Karpas-422 (cell line): Measurements from ENCODE around the gene CTDSPL2. TPM values are rescaled to one million over a fixed set of nuclear protein-coding genes. Genes with fewer than 3 reads are reported as not detected.

Experiments
- DNase-seq: peaks from one replicate; pipeline ENCODE4 v3.0.0-alpha.2; 2015
- H2AFZ ChIP-seq: fragments of 200-600 bp; sonication (generic); 2 replicates; pipeline ENCODE4 v1.6.1; 2014; ENCODE audit warnings: antibody characterized with exemption, low read length, mixed read lengths
- H3K27ac ChIP-seq: fragments of 200-600 bp; sonication (generic); 2 replicates; pipeline ENCODE4 v1.5.1; 2014; ENCODE audit warnings: mild to moderate bottlenecking, low read length, moderate library complexity
- H3K27me3 ChIP-seq: fragments of 200-600 bp; sonication (generic); 2 replicates; pipeline ENCODE4 v1.6.1; 2014; ENCODE audit warnings: low read length, mixed read lengths
- H3K36me3 ChIP-seq: fragments of 200-600 bp; sonication (generic); 2 replicates; pipeline ENCODE4 v1.6.1; 2014; ENCODE audit warnings: low read length, mixed read lengths; ENCODE audit not compliant: insufficient read depth
- H3K4me1 ChIP-seq: fragments of 200-600 bp; sonication (generic); 2 replicates; pipeline ENCODE4 v1.6.1; 2014; ENCODE audit warnings: mild to moderate bottlenecking, low read length, mixed read lengths
- H3K4me2 ChIP-seq: fragments of 200-600 bp; sonication (generic); 2 replicates; pipeline ENCODE4 v1.6.1; 2014; ENCODE audit warnings: low read length, low read depth, mild to moderate bottlenecking; ENCODE audit not compliant: poor library complexity, severe bottlenecking
- H3K4me3 ChIP-seq: fragments of 200-600 bp; sonication (generic); 2 replicates; pipeline ENCODE4 v1.5.1; 2014; ENCODE audit warnings: mild to moderate bottlenecking, antibody characterized with exemption, low read length, mixed read lengths
- H3K79me2 ChIP-seq: fragments of 200-600 bp; sonication (generic); 2 replicates; pipeline ENCODE4 v1.6.1; 2014; ENCODE audit warnings: mild to moderate bottlenecking, low read length, mixed read lengths
- H3K9ac ChIP-seq: fragments of 200-600 bp; sonication (generic); 2 replicates; pipeline ENCODE4 v1.6.0; 2014; ENCODE audit warnings: low read length
- H3K9me2 ChIP-seq: fragments of 200-600 bp; sonication (generic), shearing (Covaris generic); replicated peaks from 2 replicates; pipeline ENCODE4 v1.6.0; 2014; ENCODE audit warnings: mild to moderate bottlenecking, low read length, moderate library complexity; ENCODE audit not compliant: insufficient read depth
- H3K9me3 ChIP-seq: fragments of 300-700, 200-600 bp; sonication (generic); 2 replicates; pipeline ENCODE4 v1.6.1; 2014; ENCODE audit warnings: low read length, mixed read lengths
- H4K20me1 ChIP-seq: fragments of 200-600 bp; sonication (generic); 2 replicates; pipeline ENCODE4 v1.6.1; 2014; ENCODE audit warnings: mild to moderate bottlenecking, antibody characterized with exemption, low read length, low read depth; ENCODE audit not compliant: insufficient read depth
- total RNA-seq: library from RNA; depleted of rRNA; stranded (reverse); fragments of >200 nt; shearing (Covaris generic); gene quantifications from 2 replicates; pipeline ENCODE4 v1.2.3, GENCODE V29; 2014; ENCODE audit warnings: low replicate concordance

CTDSPL2 gene
- total RNA-seq, 1 experiment from 2014 or later, result 136 TPM

DNA sequence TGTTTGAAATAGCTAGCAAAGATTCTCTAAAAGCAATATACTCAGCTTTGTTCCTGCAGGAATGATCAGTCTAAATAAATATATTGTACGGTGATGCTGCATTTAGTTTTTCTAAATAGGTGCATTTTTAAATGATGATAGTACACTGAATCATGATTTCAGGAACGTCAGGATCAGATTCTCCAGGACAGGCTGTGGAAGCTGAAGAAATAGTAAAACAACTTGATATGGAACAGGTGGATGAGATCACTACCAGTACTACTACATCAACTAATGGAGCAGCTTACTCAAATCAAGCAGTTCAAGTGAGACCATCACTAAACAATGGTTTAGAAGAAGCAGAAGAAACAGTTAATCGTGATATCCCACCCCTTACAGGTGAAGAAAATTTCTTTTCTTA lies 63.2 kb downstream of the CTDSPL2 start:
- no peaks in the 10 kb centered on the region for H4K20me1 ChIP-seq
- H3K4me3 ChIP-seq, result no peak overlapping the region
- H3K9ac ChIP-seq, result no peak overlapping the region
- H2AFZ ChIP-seq, result no peak overlapping the region
- DNase-seq, result no peak
- H3K4me2 ChIP-seq, result no peak overlapping the region
- H3K27me3 ChIP-seq, result no peaks in the 10 kb centered on the region
- H3K9me3 ChIP-seq, result no peaks in the 10 kb centered on the region
- peaks cover 69% of the 10 kb centered on the region for H3K79me2 ChIP-seq
- peaks cover 27% of the 10 kb centered on the region for H3K36me3 ChIP-seq
- no peaks in the 10 kb centered on the region for H3K9me2 ChIP-seq
- no peak overlapping the region for H3K27ac ChIP-seq
- no peaks in the 10 kb centered on the region for H3K4me1 ChIP-seq

GRCh38 chr15:44492040-44492439 lies 64.6 kb downstream of the CTDSPL2 start:
- H3K27ac ChIP-seq, result no peak overlapping the region
- no peaks in the 10 kb centered on the region for H3K9me3 ChIP-seq
- H3K9ac ChIP-seq, result no peak overlapping the region
- no peak for DNase-seq
- no peak overlapping the region for H3K4me3 ChIP-seq
- H4K20me1 ChIP-seq, result no peaks in the 10 kb centered on the region
- H3K36me3 ChIP-seq, result peaks cover 26% of the 10 kb centered on the region
- H3K79me2 ChIP-seq, result peaks cover 64% of the 10 kb centered on the region
- no peaks in the 10 kb centered on the region for H3K4me1 ChIP-seq
- no peaks in the 10 kb centered on the region for H3K9me2 ChIP-seq
- no peak overlapping the region for H3K4me2 ChIP-seq
- no peaks in the 10 kb centered on the region for H3K27me3 ChIP-seq
- H2AFZ ChIP-seq, result no peak overlapping the region

- H3K27ac ChIP-seq, result no peak overlapping the region
- no peaks in the 10 kb centered on the region for H3K27me3 ChIP-seq
- no peak overlapping the region for H2AFZ ChIP-seq
- H3K79me2 ChIP-seq, result peaks cover 58% of the 10 kb centered on the region
- H3K9me3 ChIP-seq, result no peaks in the 10 kb centered on the region
- H3K9ac ChIP-seq, result no peak overlapping the region
- H3K4me3 ChIP-seq, result no peak overlapping the region
- no peaks in the 10 kb centered on the region for H4K20me1 ChIP-seq
- H3K4me1 ChIP-seq, result no peaks in the 10 kb centered on the region
- no peak for DNase-seq
- peaks cover 20% of the 10 kb centered on the region for H3K36me3 ChIP-seq
- no peaks in the 10 kb centered on the region for H3K9me2 ChIP-seq
- no peak overlapping the region for H3K4me2 ChIP-seq
These were observed 65.2 kb downstream of the CTDSPL2 start for GRCh38 chr15:44492672-44493071.

GRCh38 chr15:44495562-44495961 lies 68.1 kb downstream of the CTDSPL2 start:
- peaks cover 13% of the 10 kb centered on the region for H3K4me1 ChIP-seq
- H3K36me3 ChIP-seq, result peaks cover 16% of the 10 kb centered on the region
- H3K4me3 ChIP-seq, result no peak overlapping the region
- H3K27me3 ChIP-seq, result no peaks in the 10 kb centered on the region
- H3K9me3 ChIP-seq, result no peaks in the 10 kb centered on the region
- H2AFZ ChIP-seq, result no peak overlapping the region
- no peak overlapping the region for H3K4me2 ChIP-seq
- no peak for DNase-seq
- H3K79me2 ChIP-seq, result peaks cover 39% of the 10 kb centered on the region
- H3K9me2 ChIP-seq, result no peaks in the 10 kb centered on the region
- no peak overlapping the region for H3K9ac ChIP-seq
- no peaks in the 10 kb centered on the region for H4K20me1 ChIP-seq
- no peak overlapping the region for H3K27ac ChIP-seq

DNA sequence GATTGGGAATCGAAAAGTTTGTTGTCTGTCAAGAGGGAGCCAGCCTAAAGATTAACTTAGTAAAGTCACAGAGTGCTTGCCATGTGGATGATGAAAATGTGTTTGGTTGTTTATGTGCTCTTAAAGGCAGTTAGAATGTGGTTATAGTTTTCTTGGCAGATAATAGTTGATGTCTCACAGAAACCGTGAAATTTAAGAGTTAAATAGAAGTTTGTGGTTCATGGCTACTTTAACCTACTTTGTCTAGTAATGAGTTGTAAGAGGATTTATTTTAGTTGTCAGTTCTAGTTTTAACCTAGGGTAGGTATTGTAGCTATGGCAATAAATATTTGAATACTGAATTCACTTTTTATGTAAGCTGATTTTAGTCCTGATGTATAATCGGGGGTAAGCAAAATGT lies 73.1 kb downstream of the CTDSPL2 start:
- H3K9me2 ChIP-seq, result no peaks in the 10 kb centered on the region
- no peaks in the 10 kb centered on the region for H3K9me3 ChIP-seq
- H3K4me3 ChIP-seq, result no peak overlapping the region
- DNase-seq, result no peak
- peaks cover 27% of the 10 kb centered on the region for H3K4me1 ChIP-seq
- H3K36me3 ChIP-seq, result peaks cover 19% of the 10 kb centered on the region; the same call in 1 of the 2 replicates
- no peak overlapping the region for H3K9ac ChIP-seq
- H3K79me2 ChIP-seq, result peaks cover 38% of the 10 kb centered on the region
- H3K27me3 ChIP-seq, result no peaks in the 10 kb centered on the region
- peak overlapping the region; percentile 7 for H3K4me2 ChIP-seq
- H4K20me1 ChIP-seq, result no peaks in the 10 kb centered on the region
- H2AFZ ChIP-seq, result no peak overlapping the region
- peak overlapping the region; percentile 2 for H3K27ac ChIP-seq

- H3K9ac ChIP-seq, result no peak overlapping the region
- peak; percentile 75 for DNase-seq
- H3K4me2 ChIP-seq, result no peak overlapping the region
- H3K9me3 ChIP-seq, result no peaks in the 10 kb centered on the region
- no peaks in the 10 kb centered on the region for H4K20me1 ChIP-seq
- no peak overlapping the region for H3K4me3 ChIP-seq
- H3K4me1 ChIP-seq, result peaks cover 27% of the 10 kb centered on the region
- H3K36me3 ChIP-seq, result peaks cover 14% of the 10 kb centered on the region; the same call in 1 of the 2 replicates
- H3K79me2 ChIP-seq, result peaks cover 37% of the 10 kb centered on the region
- no peak overlapping the region for H3K27ac ChIP-seq
- no peak overlapping the region for H2AFZ ChIP-seq
- H3K27me3 ChIP-seq, result no peaks in the 10 kb centered on the region
- no peaks in the 10 kb centered on the region for H3K9me2 ChIP-seq
These were observed 74.4 kb downstream of the CTDSPL2 start for GRCh38 chr15:44501768-44502366.

DNA sequence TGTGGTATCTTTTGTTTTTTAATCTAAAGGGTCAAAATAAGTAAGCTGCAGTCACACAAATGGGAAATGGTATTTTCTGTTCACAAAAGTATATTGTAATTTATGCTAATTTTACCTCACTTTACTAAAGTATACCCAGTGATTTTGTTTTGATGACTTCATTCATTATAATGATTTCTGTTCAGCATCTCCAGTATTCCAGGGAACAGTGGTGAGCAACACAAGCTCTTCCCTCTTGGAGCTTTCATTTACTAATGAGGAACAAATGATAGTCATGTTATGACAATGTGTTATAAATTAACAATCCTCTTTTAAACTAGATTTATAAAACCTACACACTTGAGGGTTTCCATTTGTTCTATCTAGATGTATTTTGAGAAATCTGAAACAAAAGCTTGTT lies 89.0 kb downstream of the CTDSPL2 start:
- H3K4me1 ChIP-seq, result peaks cover 4% of the 10 kb centered on the region; the same call in 1 of the 2 replicates
- no peak overlapping the region for H3K27ac ChIP-seq
- no peak overlapping the region for H3K4me3 ChIP-seq
- no peaks in the 10 kb centered on the region for H3K9me3 ChIP-seq
- H3K27me3 ChIP-seq, result no peaks in the 10 kb centered on the region
- H3K4me2 ChIP-seq, result no peak overlapping the region
- peaks cover 38% of the 10 kb centered on the region for H3K79me2 ChIP-seq
- no peaks in the 10 kb centered on the region for H3K9me2 ChIP-seq
- DNase-seq, result no peak
- H3K9ac ChIP-seq, result no peak overlapping the region
- H4K20me1 ChIP-seq, result no peaks in the 10 kb centered on the region
- peaks cover 27% of the 10 kb centered on the region for H3K36me3 ChIP-seq
- H2AFZ ChIP-seq, result no peak overlapping the region

GRCh38 chr15:44519537-44519936 lies 92.1 kb downstream of the CTDSPL2 start:
- peaks cover 34% of the 10 kb centered on the region for H3K36me3 ChIP-seq
- no peak overlapping the region for H3K9ac ChIP-seq
- no peaks in the 10 kb centered on the region for H4K20me1 ChIP-seq
- no peaks in the 10 kb centered on the region for H3K4me1 ChIP-seq
- no peaks in the 10 kb centered on the region for H3K27me3 ChIP-seq
- H3K9me3 ChIP-seq, result no peaks in the 10 kb centered on the region
- H2AFZ ChIP-seq, result no peak overlapping the region
- H3K4me3 ChIP-seq, result no peak overlapping the region
- DNase-seq, result no peak
- H3K4me2 ChIP-seq, result no peak overlapping the region
- no peak overlapping the region for H3K27ac ChIP-seq
- peaks cover 26% of the 10 kb centered on the region for H3K79me2 ChIP-seq
- no peaks in the 10 kb centered on the region for H3K9me2 ChIP-seq
